ENCODE measurements around the gene ADAM10. TPM values are rescaled to one million over a fixed set of nuclear protein-coding genes. Genes with fewer than 3 reads are reported as not detected.

Gene ADAM10
- total and polyA plus RNA-seq, 2 of the 8 experiments (the other 6 are each of a cell fraction or from before 2014, with no cell fraction given), result 46.5 to 163 TPM

GRCh38 chr15:58779554-58779953 is 30.0 kb upstream of the ADAM10 start:
- Histone ChIP-seq H3K4ac (replicated peaks; ENCODE audit: insufficient read length, low read depth, low read length) (no peak overlapping the region), H3K4me3 (ENCODE audit: extremely low read depth in 1 of 4, insufficient read depth in 2 of 4, low read depth in 3 of 4, low read length in 4 of 4) (no peak overlapping the region), H3K18ac (ENCODE audit: extremely low read depth, low read length) (no peak overlapping the region), H2BK15ac (ENCODE audit: low read length) (no peak overlapping the region), H3K4me1 (replicated peaks in 1 of 4; ENCODE audit: control insufficient read depth in 3 of 4, insufficient read depth in 4 of 4, low read length in 3 of 4) (no peaks in the 10 kb centered on the region), H3K23ac (ENCODE audit: insufficient read length) (no peak overlapping the region), H3K23me2 (ENCODE audit: low read depth, low read length) (no peaks in the 10 kb centered on the region), H3K36me3 (ENCODE audit: control insufficient read depth in 2 of 4, insufficient read depth in 4 of 4, low read length in 3 of 4) (no peaks in the 10 kb centered on the region; a peak in 2 of 8 replicates), H2BK120ac (replicated peaks; ENCODE audit: low read depth, low read length) (no peak overlapping the region), H3K79me1 (ENCODE audit: low read depth, low read length) (0 out of 2 replicates have a peak, but pooled peaks cover 2% of the 10 kb centered on the region), H2AFZ (ENCODE audit: low read length) (no peak overlapping the region), H2AK5ac (ENCODE audit: low read depth, low read length) (no peak overlapping the region), H2BK12ac (ENCODE audit: low read depth, low read length) (no peak overlapping the region), H3K79me2 (ENCODE audit: control insufficient read depth in 1 of 2, insufficient read depth in 2 of 2, low read length in 2 of 2) (peaks cover 0 to 37% of the 10 kb centered on the region in 2 experiments; a peak in 2 of 4 replicates), H2BK5ac (ENCODE audit: low read depth, low read length) (no peak overlapping the region), H4K8ac (ENCODE audit: extremely low read depth, insufficient read depth, low read length) (no peak overlapping the region), H3K27me3 (replicated peaks in 1 of 4; ENCODE audit: control insufficient read depth in 3 of 4, extremely low read depth in 1 of 4, insufficient read depth in 3 of 4, low read length in 3 of 4) (no peaks in the 10 kb centered on the region), H3K27ac (ENCODE audit: low read depth, low read length) (no peak overlapping the region), H3K4me2 (ENCODE audit: insufficient read depth in 1 of 2, low read depth in 2 of 2, low read length in 2 of 2) (no peak overlapping the region), H3K14ac (ENCODE audit: insufficient read length) (no peak overlapping the region), H3K9ac (replicated peaks in 1 of 4; ENCODE audit: extremely low read depth in 1 of 4, low read depth in 3 of 4, low read length in 3 of 4) (no peak overlapping the region), H4K5ac (ENCODE audit: insufficient read length, low read depth, low read length) (no peak overlapping the region), H4K20me1 (replicated peaks in 1 of 2; ENCODE audit: control insufficient read depth in 1 of 2, insufficient read depth in 2 of 2, low read length in 2 of 2) (peaks cover 0 to 1% of the 10 kb centered on the region in 2 experiments), H3K9me3 (ENCODE audit: insufficient read depth in 2 of 2, low read depth in 1 of 2, low read length in 1 of 2) (no peaks in the 10 kb centered on the region), H2BK20ac (ENCODE audit: low read length) (no peak overlapping the region), H4K91ac (replicated peaks; ENCODE audit: insufficient read length, low read length) (no peak overlapping the region), H3K56ac (replicated peaks; ENCODE audit: insufficient read length, low read depth, low read length) (no peak overlapping the region)
- FAIRE-seq (no peak), DNase-seq (ENCODE audit: low read depth in 1 of 2, low spot score in 2 of 2) (no peak)
- TF ChIP-seq ATF2 (IDR thresholded peaks at IDR 0.05; ENCODE audit: low read length) (no peak), TAF7 (optimal IDR thresholded peaks at IDR 0.05; ENCODE audit: borderline replicate concordance, low read depth, low read length) (no peak), SAP30 (IDR thresholded peaks at IDR 0.05; ENCODE audit: insufficient read depth, insufficient replicate concordance, low read length) (no peak), GABPA (IDR thresholded peaks at IDR 0.05; ENCODE audit: borderline replicate concordance, insufficient read depth, low read length) (no peak), EGR1 (IDR thresholded peaks at IDR 0.05; ENCODE audit: borderline replicate concordance, low read depth, low read length) (no peak), SIX5 (IDR thresholded peaks at IDR 0.05; ENCODE audit: low read depth, low read length) (no peak), CBX5 (IDR thresholded peaks at IDR 0.05; ENCODE audit: low read depth, low read length) (no peak)
- TF ChIP-seq, protein P1, sequence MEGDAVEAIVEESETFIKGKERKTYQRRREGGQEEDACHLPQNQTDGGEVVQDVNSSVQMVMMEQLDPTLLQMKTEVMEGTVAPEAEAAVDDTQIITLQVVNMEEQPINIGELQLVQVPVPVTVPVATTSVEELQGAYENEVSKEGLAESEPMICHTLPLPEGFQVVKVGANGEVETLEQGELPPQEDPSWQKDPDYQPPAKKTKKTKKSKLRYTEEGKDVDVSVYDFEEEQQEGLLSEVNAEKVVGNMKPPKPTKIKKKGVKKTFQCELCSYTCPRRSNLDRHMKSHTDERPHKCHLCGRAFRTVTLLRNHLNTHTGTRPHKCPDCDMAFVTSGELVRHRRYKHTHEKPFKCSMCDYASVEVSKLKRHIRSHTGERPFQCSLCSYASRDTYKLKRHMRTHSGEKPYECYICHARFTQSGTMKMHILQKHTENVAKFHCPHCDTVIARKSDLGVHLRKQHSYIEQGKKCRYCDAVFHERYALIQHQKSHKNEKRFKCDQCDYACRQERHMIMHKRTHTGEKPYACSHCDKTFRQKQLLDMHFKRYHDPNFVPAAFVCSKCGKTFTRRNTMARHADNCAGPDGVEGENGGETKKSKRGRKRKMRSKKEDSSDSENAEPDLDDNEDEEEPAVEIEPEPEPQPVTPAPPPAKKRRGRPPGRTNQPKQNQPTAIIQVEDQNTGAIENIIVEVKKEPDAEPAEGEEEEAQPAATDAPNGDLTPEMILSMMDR (IDR thresholded peaks at IDR 0.05; ENCODE audit: control extremely low read depth in 1 of 3, insufficient read depth in 1 of 3, low read depth in 1 of 3, low read length in 3 of 3), result no peak
- CTCF ChIA-PET (ENCODE audit: partially characterized antibody), result no interaction called here
- WGBS, 2 experiments (ENCODE audit: extremely low coverage in 1 of 2, insufficient coverage in 1 of 2, insufficient read length in 1 of 2, insufficient replicate concordance in 2 of 2, low coverage in 1 of 2, low lambda C conversion rate in 2 of 2, missing lambda C conversion rate in 1 of 2), result 88% methylated on average over 1 of the region's 1 CpG; no CpG with 5 or more reads in 1 of the 2 experiments
- POLR2A ChIA-PET (ENCODE audit: partially characterized antibody), result no interaction called here

Measured in H1 (cell line).